Adrenal gland (tissue), 5 donors: ENCODE data around the gene GNS.

Experiments used
- CTCF ChIP-seq, 6 experiments: fragments of 450-650 bp in 4 of 6; fragments of 200-600 bp in 2 of 6; sonication (generic) in 1 of 6; IDR thresholded peaks; 1 replicate in 5 of 6; 2 replicates in 1 of 6; pipeline versions ENCODE4 v1.5.1 to v1.8.0; 2016 to 2021; ENCODE audit warnings: antibody characterized with exemption in 6 of 6, mild to moderate bottlenecking in 2 of 6, moderate library complexity in 1 of 6
- POLR2A ChIP-seq, 2 donors: fragments of 450-650 bp; IDR thresholded peaks; one replicate each; pipeline ENCODE4 v1.6.1; 2017; ENCODE audit warnings: antibody characterized with exemption in 2 of 2, mild to moderate bottlenecking in 2 of 2, moderate library complexity in 1 of 2
- donor health status: DM: no; HTN: no; CAD: no.

GRCh38 chr12:64680235-64680634 lies 79.0 kb downstream of the GNS start:
- no peak for TF ChIP-seq CTCF (IDR thresholded peaks at IDR 0.05)
- TF ChIP-seq POLR2A (IDR thresholded peaks at IDR 0.05) = no peak
